GM13976 (cell line): ENCODE results near the gene TBX3.

Source experiments
- DNase-seq: peaks from one replicate; pipeline ENCODE4 v3.0.0; 2012; ENCODE audit warnings: low spot score
- in situ Hi-C: fragments of 300-500 bp; cut with MboI; formaldehyde crosslinking; loops from one replicate; pipeline ENCODE4 v1.12.0; 2022; ENCODE audit warnings: low sequenced_read_pairs, mixed read lengths, inconsistent platforms; ENCODE audit not compliant: unreplicated experiment
- TF ChIP-seq, protein P1 (sequence below): IDR thresholded peaks from 2 replicates; pipeline ENCODE4 v1.5.1; 2012; ENCODE audit warnings: borderline replicate concordance, mild to moderate bottlenecking; ENCODE audit not compliant: insufficient read depth; ENCODE audit errors: extremely low read depth, missing control alignments, control extremely low read depth

The TBX3 gene

GRCh38 chr12:114665411-114666260 is 18.3 kb downstream of the TBX3 start:
- TF ChIP-seq, protein P1, sequence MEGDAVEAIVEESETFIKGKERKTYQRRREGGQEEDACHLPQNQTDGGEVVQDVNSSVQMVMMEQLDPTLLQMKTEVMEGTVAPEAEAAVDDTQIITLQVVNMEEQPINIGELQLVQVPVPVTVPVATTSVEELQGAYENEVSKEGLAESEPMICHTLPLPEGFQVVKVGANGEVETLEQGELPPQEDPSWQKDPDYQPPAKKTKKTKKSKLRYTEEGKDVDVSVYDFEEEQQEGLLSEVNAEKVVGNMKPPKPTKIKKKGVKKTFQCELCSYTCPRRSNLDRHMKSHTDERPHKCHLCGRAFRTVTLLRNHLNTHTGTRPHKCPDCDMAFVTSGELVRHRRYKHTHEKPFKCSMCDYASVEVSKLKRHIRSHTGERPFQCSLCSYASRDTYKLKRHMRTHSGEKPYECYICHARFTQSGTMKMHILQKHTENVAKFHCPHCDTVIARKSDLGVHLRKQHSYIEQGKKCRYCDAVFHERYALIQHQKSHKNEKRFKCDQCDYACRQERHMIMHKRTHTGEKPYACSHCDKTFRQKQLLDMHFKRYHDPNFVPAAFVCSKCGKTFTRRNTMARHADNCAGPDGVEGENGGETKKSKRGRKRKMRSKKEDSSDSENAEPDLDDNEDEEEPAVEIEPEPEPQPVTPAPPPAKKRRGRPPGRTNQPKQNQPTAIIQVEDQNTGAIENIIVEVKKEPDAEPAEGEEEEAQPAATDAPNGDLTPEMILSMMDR: no peak
- no peak for DNase-seq
- in situ Hi-C loops: loop anchor here (10.0 kb wide), 1 partner anchor 1089 kb away; no protein-coding TSS in a partner anchor

GRCh38 chr12:114664651-114665320 is 19.2 kb downstream of the TBX3 start:
- in situ Hi-C loops: loop anchor here (10.0 kb wide), 1 partner anchor 1090 kb away; no protein-coding TSS in a partner anchor
- TF ChIP-seq, protein P1: no peak
- no peak for DNase-seq

DNA sequence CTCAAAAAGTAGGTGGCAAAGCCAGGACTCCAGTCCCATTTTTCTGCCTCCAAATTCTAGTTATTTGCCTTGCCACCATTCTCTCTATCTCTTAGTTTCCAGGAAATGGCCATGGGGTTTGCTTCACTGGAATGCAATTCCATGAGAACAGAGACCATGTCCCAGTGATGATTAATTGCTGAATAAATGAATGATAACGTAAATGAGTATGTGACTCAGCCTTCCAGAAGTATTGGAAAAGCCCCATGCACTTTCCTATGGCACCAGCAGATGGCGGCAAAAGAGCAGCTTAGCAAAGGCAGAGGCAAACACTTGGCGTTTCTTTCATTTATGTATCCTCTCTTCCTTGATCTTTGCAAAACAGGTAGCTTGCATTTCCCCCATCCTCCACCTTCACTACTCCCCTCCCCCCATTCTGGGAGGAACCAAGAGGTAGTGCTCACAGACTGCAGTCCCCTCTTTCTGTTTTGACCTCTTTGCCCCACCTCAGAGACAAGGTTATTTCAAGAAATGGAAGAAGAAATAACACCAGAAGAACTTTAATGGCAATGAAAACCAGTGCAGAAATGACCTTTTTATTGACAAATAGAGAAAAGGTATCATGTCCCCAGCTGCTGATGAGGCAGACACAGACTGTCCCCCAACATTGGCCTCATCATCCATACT is 21.3 kb downstream of the TBX3 start:
- DNase-seq: peak; percentile 63
- TF ChIP-seq, protein P1: peak; percentile 71
- in situ Hi-C loops: loop anchor here (10.0 kb wide), 1 partner anchor 1092 kb away; no protein-coding TSS in a partner anchor

DNA sequence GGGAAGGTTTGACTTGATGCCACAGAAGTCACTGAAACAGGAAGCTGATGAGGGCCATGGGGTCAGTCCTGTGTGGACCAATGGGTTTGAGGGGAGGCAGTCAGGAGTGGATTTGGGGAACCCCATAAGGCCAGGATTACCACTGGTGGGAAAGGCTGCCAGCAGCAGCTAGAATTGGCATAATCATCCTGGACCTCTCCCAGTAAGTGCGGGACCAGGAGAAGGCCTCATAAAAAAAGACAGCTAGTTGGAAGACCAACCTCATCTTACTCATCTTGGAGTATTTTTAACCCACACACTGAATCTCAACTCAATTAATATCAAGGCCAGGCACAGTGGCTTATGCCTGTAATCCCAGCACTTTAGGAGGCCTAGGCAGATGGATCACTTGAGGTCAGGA is 22.7 kb downstream of the TBX3 start:
- in situ Hi-C loops: loop anchor here (10.0 kb wide), 1 partner anchor 1094 kb away; no protein-coding TSS in a partner anchor
- TF ChIP-seq, protein P1: no peak
- DNase-seq: no peak

DNA sequence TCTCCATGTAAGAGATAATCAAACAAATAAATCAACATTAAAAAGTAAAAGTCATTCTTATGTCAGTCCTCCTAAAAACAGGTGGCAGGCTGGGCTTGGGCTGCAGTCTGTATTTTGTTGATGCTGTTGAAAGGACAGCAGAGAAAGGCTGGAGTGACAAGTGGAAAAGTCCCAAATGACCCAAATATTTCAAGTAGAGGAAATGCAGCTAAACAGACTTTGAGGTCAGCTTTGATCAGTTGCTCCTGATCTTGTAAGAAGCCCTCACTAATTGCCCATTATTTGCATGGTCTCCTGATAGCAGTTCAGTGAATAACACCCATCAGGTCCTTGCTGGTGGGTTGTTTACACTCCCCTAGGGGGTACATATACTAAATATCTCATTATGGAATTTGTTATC is 24.9 kb downstream of the TBX3 start:
- TF ChIP-seq, protein P1: no peak
- no peak for DNase-seq
- in situ Hi-C loops: loop anchor here (10.0 kb wide), 1 partner anchor 1256 kb away; no protein-coding TSS in a partner anchor

DNA sequence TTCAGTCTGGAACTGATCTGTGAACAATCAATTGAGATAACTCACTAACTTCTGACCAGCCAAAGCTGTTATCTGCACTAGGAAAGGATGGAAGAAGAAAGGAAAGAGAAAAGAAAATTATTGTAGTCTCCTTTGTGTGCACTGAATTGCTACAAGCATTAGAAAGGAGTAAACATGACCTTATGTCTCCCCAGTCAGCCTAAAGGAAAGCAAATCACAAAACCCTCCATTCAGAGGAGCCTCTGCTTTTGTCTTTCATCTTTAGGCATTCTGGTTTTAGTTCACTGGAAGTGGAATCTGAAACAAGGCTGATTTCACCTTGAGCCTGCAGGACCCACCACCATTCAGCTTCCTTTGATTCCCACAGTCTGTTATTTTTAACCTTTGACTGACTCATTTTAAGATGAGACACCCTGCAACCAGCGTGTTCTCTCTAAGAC is 26.0 kb downstream of the TBX3 start:
- DNase-seq: no peak
- TF ChIP-seq, protein P1: no peak
- in situ Hi-C loops: loop anchor here (10.0 kb wide), 1 partner anchor 1257 kb away; no protein-coding TSS in a partner anchor
